SK-MEL-5 (cell line): ENCODE data around the gene SFXN1. TPM values are rescaled to one million over a fixed set of nuclear protein-coding genes. Genes with fewer than 3 reads are reported as not detected.
"Not testable (repeated sequence)": the region's sequence is repeated elsewhere in the genome, so short reads cannot be mapped to it uniquely, and the experiment has no call there.

Source experiments
- DNase-seq: peaks from one replicate; pipeline ENCODE4 v3.0.0-alpha.2; 2016; ENCODE audit warnings: low read depth, low spot score
- in situ Hi-C: cut with HindIII; loops from 2 replicates; pipeline ENCODE4 v1.10.0; 2016; ENCODE audit warnings: low sequenced_read_pairs, high pct_unique_total_duplicates, low pct_unique_long_range_greater_than_20kb
- total RNA-seq: library from RNA; depleted of rRNA; stranded (reverse); fragments of >200 nt; shearing (Covaris generic); gene quantifications from 2 replicates; pipeline ENCODE4 v1.2.3, GENCODE V29; 2014

Gene SFXN1
- total RNA-seq, 1 experiment from 2014 or later: 104 TPM

- DNase-seq: no peak
- in situ Hi-C loops: no loop called here
Observed at GRCh38 chr5:175484829-175485228, 6.5 kb downstream of the SFXN1 start.

GRCh38 chr5:175485631-175486030 is 7.3 kb downstream of the SFXN1 start:
- no peak for DNase-seq
- in situ Hi-C loops: no loop called here

GRCh38 chr5:175487514-175488222 is 9.3 kb downstream of the SFXN1 start:
- in situ Hi-C loops: no loop called here
- DNase-seq: no peak

- DNase-seq: no peak
- in situ Hi-C loops: no loop called here
Observed at GRCh38 chr5:175489693-175490443, 11.5 kb downstream of the SFXN1 start.

DNA sequence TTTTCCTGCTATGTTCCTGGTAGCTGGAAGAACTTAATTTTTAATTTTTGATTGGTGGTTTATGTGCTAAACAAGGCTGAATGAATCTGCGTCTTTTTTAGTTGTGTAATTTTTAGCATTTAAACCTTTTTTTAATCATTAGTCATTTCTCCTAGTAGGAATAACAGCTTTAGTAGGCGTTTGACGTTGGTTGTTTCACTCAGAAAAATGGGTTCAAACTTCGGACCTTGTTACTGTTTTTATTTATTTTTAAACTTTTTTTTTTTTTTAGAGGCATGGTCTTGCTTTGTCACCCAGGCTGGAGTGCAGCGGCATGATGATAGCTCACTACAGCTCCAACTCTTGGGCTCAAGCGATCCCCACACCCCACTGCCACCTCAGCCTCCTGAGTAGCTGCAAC is 12.9 kb downstream of the SFXN1 start:
- in situ Hi-C loops: no loop called here
- DNase-seq: no peak

GRCh38 chr5:175493260-175493659 is 14.9 kb downstream of the SFXN1 start:
- DNase-seq: no peak
- in situ Hi-C loops: no loop called here

GRCh38 chr5:175493726-175494125 is 15.4 kb downstream of the SFXN1 start:
- in situ Hi-C loops: no loop called here

DNA sequence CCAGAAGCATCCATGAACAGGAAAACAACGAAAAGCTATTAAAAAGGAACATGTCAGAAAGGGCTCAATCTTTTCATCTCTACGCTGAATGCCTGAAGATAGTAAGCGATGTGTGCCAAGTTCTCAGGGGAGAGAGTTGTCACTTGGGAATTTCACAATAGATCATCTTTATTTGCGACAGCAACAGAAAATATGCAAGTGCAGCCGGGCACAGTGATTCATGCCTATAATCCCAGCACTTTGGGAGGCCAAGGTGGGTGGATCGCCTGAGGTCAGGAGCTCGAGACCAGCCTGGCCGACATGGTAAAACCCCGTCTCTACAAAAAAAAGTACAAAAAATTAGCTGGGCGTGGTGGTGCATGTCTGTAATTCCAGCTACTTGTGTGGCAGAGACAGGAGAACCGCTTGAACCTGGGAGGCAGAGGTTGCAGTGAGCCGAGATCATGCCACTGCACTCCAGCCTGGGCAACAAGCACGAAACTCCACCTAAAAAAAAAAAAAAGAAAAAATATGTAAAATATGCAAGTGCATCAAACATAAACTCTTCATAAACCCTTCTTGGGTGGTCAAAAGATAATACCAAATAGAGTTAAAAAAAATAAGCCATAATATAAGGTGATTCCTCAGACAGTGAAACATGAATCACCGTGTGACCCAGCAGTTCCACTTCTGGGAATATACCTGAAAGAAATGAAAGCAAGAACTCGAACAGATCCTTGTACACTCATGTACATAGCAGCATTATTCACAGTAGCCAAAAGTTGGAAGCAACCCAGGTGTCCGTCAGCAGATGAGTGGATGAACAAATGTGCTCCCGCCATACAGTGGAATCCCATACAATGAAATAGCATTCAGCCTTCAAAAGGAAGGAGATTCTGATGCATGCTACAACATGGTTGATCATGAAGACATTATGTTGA is 16.2 kb downstream of the SFXN1 start:
- DNase-seq: no peak
- in situ Hi-C loops: no loop called here

More at GRCh38 chr5:175493726-175494125, 15.4 kb downstream of the SFXN1 start:
- DNase-seq: no peak

DNA sequence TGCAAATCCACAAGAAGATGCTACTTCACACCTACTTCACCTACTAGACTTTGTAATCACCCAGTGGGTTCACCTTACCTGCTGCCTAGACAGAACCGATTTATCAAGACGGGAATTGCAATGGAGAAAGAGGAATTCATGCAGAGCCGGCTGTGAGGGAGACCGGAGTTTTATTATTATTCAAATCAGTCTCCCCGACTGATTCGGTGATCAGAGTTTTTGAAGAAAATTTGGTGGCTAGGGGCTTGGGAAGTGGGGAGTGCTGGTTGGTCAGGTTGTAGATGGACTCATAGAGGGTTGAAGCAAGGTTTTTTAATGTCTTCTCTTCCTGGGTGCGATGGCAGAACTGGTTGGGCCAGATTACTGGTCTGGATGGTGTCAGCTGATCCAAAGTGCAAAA is 23.4 kb downstream of the SFXN1 start:
- in situ Hi-C loops: no loop called here

DNA sequence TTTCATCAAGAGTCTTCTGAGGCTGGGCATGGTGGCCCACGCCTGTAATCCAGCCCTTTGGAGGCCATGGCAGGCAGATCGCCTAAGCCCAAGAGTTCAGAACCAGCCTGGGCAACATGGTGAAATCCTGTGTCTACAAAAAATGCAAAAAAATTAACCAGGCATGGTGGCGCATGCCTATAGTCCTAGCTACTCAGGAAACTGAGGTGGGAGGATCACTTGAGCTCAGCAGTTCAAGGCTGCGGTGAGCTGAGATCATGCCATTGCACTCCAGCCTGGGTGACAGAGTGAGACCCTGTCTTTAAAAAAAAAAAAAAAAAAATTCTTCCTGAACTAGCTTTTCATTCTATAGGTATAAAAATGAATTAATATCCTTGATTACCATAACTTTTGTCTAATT is 29.3 kb downstream of the SFXN1 start:
- DNase-seq, in situ Hi-C loops: not testable (repeated sequence)

More for the DNA sequence above, 23.4 kb downstream of the SFXN1 start:
- DNase-seq: no peak

DNA sequence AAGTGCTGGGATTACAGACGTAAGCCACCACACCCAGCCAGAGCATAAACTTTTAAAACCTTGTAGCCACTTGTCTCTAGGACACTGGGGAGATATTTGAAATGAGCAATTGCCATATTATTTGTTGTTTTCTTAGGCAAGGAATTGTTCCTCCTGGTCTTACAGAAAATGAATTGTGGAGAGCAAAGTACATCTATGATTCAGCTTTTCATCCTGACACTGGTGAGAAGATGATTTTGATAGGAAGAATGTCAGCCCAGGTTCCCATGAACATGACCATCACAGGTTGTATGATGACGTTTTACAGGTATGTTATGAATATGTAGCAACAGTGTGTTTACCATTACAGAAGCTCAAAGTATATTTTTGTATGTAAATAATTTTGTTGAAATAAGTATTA is 30.5 kb downstream of the SFXN1 start:
- in situ Hi-C loops: no loop called here
- no peak for DNase-seq

DNA sequence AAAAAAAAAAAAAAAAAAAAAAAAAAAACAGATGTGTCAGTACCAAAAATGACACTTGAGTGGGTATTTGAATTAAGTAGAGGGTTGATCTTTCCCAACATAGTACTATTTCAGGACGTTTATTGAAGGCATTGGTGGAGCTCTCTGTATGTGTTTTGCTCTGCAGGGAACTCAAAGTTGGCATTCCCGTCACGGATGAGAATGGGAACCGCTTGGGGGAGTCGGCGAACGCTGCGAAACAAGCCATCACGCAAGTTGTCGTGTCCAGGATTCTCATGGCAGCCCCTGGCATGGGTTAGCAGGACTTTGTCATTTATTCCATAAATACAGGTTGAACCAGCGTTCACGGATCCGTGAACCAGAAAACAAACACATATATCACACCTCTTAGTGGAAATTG is 34.9 kb downstream of the SFXN1 start:
- in situ Hi-C loops: no loop called here

GRCh38 chr5:175513726-175514125 is 35.4 kb downstream of the SFXN1 start:
- in situ Hi-C loops: no loop called here
- no peak for DNase-seq

More for the DNA sequence above, 34.9 kb downstream of the SFXN1 start:
- DNase-seq: no peak

- in situ Hi-C loops: no loop called here
- no peak for DNase-seq
Observed at GRCh38 chr5:175516933-175517823, 38.8 kb downstream of the SFXN1 start.

DNA sequence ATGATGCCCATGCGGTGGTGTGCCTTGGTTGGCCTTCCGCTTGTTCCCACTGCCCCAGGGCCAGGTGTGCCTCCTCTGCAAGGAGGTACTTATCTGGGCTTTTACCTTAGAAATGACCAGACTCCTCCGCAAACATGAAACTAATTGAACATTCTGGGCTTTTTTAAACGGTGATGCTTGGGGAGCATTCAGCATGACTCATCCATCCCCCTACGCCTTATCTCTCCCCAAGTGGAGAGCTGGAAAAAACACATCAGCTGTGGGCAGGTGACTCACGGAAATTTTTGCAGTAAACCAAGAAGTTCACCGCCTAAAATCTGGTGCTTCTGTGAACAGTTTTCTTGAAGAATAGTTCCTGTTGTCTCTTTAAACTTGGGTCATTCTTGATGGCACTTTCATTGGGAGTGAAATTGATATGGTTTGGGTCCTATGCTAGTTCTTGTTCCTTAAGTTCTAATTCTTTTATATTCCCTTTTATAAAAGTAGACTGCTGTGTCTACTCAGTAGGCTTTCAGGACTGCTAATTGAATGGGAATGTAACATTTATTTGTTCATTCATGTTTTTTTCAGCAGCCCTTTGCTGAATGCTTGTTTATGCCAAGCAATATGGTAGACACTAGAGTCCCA is 39.6 kb downstream of the SFXN1 start:
- no peak for DNase-seq
- in situ Hi-C loops: no loop called here

GRCh38 chr5:175519006-175519405 is 40.6 kb downstream of the SFXN1 start:
- in situ Hi-C loops: no loop called here
- DNase-seq: no peak

DNA sequence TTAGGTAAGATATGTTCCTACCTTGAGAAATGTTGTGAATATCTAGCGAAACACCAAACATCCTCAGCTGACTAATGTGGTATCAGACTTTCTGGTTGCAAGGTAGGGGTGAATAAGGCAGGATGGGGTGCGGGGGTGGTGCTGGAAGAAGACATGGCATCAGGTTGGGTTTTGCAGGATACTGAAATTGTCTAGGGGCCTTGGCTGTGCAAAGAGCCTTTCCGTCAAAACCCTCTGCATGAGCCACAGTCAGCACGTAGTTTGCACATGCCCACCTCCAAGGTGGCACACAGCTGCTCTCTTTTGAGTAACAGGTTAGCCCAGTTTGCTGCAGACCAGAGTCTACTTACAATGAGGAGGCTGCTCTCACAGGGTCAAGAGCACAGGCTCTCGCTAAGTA is 42.0 kb downstream of the SFXN1 start:
- in situ Hi-C loops: no loop called here
- no peak for DNase-seq
